GM19468 (cell line): Measurements from ENCODE around the gene RGS14.
"Not testable (repeated sequence)": the region's sequence is repeated elsewhere in the genome, so short reads cannot be mapped to it uniquely, and the experiment has no call there.

ENCODE experiments used
- ATAC-seq: cut with Tn5 transposase; IDR thresholded peaks from one replicate; pipeline ENCODE4 v1.9.1; 2021; ENCODE audit warnings: mild to moderate bottlenecking, moderate library complexity, moderate number of reproducible peaks; ENCODE audit not compliant: unreplicated experiment; ENCODE audit errors: extremely low read depth

RGS14 gene

GRCh38 chr5:177344891-177345290, 12.8 kb upstream of the RGS14 start:
- ATAC-seq: no peak

GRCh38 chr5:177346820-177347219, 10.9 kb upstream of the RGS14 start:
- no peak for ATAC-seq

- no peak for ATAC-seq
These were observed 10.0 kb upstream of the RGS14 start for GRCh38 chr5:177347699-177348098.

- no peak for ATAC-seq
These were observed 8.4 kb upstream of the RGS14 start for GRCh38 chr5:177349362-177349647.

GRCh38 chr5:177349762-177350161, 8.0 kb upstream of the RGS14 start:
- ATAC-seq: no peak

- ATAC-seq: no peak
These were observed 6.8 kb upstream of the RGS14 start for GRCh38 chr5:177350776-177351391.

GRCh38 chr5:177351392-177352329, 6.1 kb upstream of the RGS14 start, which contains the start of gene LMAN2:
TSS of gene LMAN2 (minus strand) at chr5:177351668. CDS start at chr5:177351647, 21 bp downstream.
- ATAC-seq: no peak

- ATAC-seq: no peak
These were observed 4.6 kb upstream of the RGS14 start for GRCh38 chr5:177353093-177353492.

- no peak for ATAC-seq
These were observed 3.5 kb upstream of the RGS14 start for GRCh38 chr5:177354256-177354655.

- no peak for ATAC-seq
These were observed 3.0 kb upstream of the RGS14 start for GRCh38 chr5:177354711-177355110.

- no peak for ATAC-seq
These were observed 2.4 kb upstream of the RGS14 start for GRCh38 chr5:177355162-177355867.

- ATAC-seq: no peak
These were observed 1.9 kb upstream of the RGS14 start for GRCh38 chr5:177355868-177356168.

- ATAC-seq: no peak
These were observed 978 bp upstream of the RGS14 start for GRCh38 chr5:177356746-177357145.

- no peak for ATAC-seq
These were observed 622 bp upstream of the RGS14 start for GRCh38 chr5:177357146-177357458.

GRCh38 chr5:177358370-177358819, 671 bp downstream of the RGS14 start:
- no peak for ATAC-seq

GRCh38 chr5:177359451-177359851, 1.7 kb downstream of the RGS14 start:
- ATAC-seq: no peak

GRCh38 chr5:177359860-177360259, 2.1 kb downstream of the RGS14 start:
- ATAC-seq: no peak

GRCh38 chr5:177360740-177361139, 3.0 kb downstream of the RGS14 start:
- ATAC-seq: not testable (repeated sequence)

GRCh38 chr5:177361418-177362291, 3.9 kb downstream of the RGS14 start:
- no peak for ATAC-seq

GRCh38 chr5:177362292-177362609, 4.5 kb downstream of the RGS14 start:
- ATAC-seq: no peak
